ENCODE measurements around the gene CDHR1. TPM values are rescaled to one million over a fixed set of nuclear protein-coding genes. Genes with fewer than 3 reads are reported as not detected.

The CDHR1 gene
- total and polyA plus RNA-seq, 10 of the 15 experiments (the other 5 are each of a cell fraction or from before 2014, with no cell fraction given) = 0.17 to 3.0 (median 0.34) TPM

GRCh38 chr10:84205853-84206525 is 11.7 kb downstream of the CDHR1 start:
- in situ Hi-C loops (cut with MboI) (loop anchor here (10.0 kb wide), 1 partner anchor 61 kb away; no protein-coding TSS in a partner anchor), intact Hi-C loops (cut with micrococcal nuclease; ENCODE audit: unreplicated experiment) (loop anchor here (1.0 to 5.0 kb wide), 4 partner anchors 45 to 319 kb away; no protein-coding TSS in a partner anchor)
- SMC1A ChIA-PET (ENCODE audit: uncharacterized antibody, unreplicated experiment) = interaction anchor here (1.0 to 15.0 kb wide), 11 partner anchors 9 to 67 kb away, joined by 3 to 155 read pairs (median 5); partner anchors contain the start of gene GPR15LG
- 31% methylated on average over 6 of the region's 6 CpGs for WGBS (ENCODE audit: insufficient coverage, insufficient replicate concordance, low lambda C conversion rate, missing lambda C conversion rate)
- Histone ChIP-seq H3K9me3 (replicated peaks; ENCODE audit: control insufficient read depth, insufficient read depth, low read length) (no peaks in the 10 kb centered on the region), H3K4me3 (no peak overlapping the region), H4K20me1 (ENCODE audit: control insufficient read depth, insufficient read depth) (no peaks in the 10 kb centered on the region), H3K9ac (ENCODE audit: control insufficient read depth, insufficient read depth, low read length) (no peak overlapping the region), H3K27me3 (replicated peaks in 1 of 2; ENCODE audit: control insufficient read depth in 2 of 2, insufficient read depth in 2 of 2, low read length in 1 of 2) (peaks cover 0 to 7% of the 10 kb centered on the region in 2 experiments), H3K4me1 (ENCODE audit: control insufficient read depth, insufficient read depth, low read length) (no peaks in the 10 kb centered on the region), H2AFZ (ENCODE audit: control insufficient read depth, low read depth, low read length) (no peak overlapping the region), H3K27ac (ENCODE audit: control insufficient read depth, insufficient read depth) (no peak overlapping the region), H3K36me3 (ENCODE audit: control insufficient read depth in 2 of 2, insufficient read depth in 2 of 2, low read length in 1 of 2) (no peaks in the 10 kb centered on the region), H3K79me2 (ENCODE audit: control insufficient read depth, insufficient read depth, low read length) (no peaks in the 10 kb centered on the region), H3K4me2 (ENCODE audit: control insufficient read depth, insufficient read depth) (no peak overlapping the region)
- no TSS peak for BruUV-seq (replicated peaks)
- no peak for TF ChIP-seq YY1 (IDR thresholded peaks at IDR 0.05; ENCODE audit: low read depth, low read length)
- no peak for TF ChIP-seq ZSCAN29 (IDR thresholded peaks at IDR 0.05)
- TF ChIP-seq NR2F1 (conservative IDR thresholded peaks at IDR 0.05) = no peak
- TF ChIP-seq POU2F2 (IDR thresholded peaks at IDR 0.05; ENCODE audit: borderline replicate concordance, low read depth, low read length) = no peak
- no peak for TF ChIP-seq KAT2A (conservative IDR thresholded peaks at IDR 0.05; ENCODE audit: control insufficient read depth, low read depth, low read length)
- TF ChIP-seq NFYB (IDR thresholded peaks at IDR 0.05; ENCODE audit: insufficient read depth, low read depth, low read length) = no peak
- no peak for TF ChIP-seq HSF1 (IDR thresholded peaks at IDR 0.05; ENCODE audit: low read depth, low read length)
- no peak for TF ChIP-seq RCOR1 (conservative IDR thresholded peaks at IDR 0.05; ENCODE audit: low read depth, low read length)
- TF ChIP-seq BCL3 (IDR thresholded peaks at IDR 0.05; ENCODE audit: borderline replicate concordance, insufficient read depth, low read depth, low read length, poor library complexity, severe bottlenecking) = no peak
- TF ChIP-seq SIX5 (IDR thresholded peaks at IDR 0.05; ENCODE audit: low read depth, low read length, severe bottlenecking) = no peak
- no peak for TF ChIP-seq NR2C2 (IDR thresholded peaks at IDR 0.05; ENCODE audit: borderline replicate concordance, control insufficient read depth, insufficient read length, low read depth)
- TF ChIP-seq STAT3 (IDR thresholded peaks at IDR 0.05; ENCODE audit: low read depth, low read length) = no peak
- TF ChIP-seq IKZF2 (IDR thresholded peaks at IDR 0.05) = no peak
- no peak for TF ChIP-seq PAX8 (IDR thresholded peaks at IDR 0.05)
- no peak for TF ChIP-seq MYC (IDR thresholded peaks at IDR 0.05; ENCODE audit: insufficient read depth, insufficient read length, insufficient replicate concordance, low read length, severe bottlenecking)
- no peak for TF ChIP-seq ZBTB11 (CRISPR knock-in tag; IDR thresholded peaks at IDR 0.05)
- DNase-seq (ENCODE audit: low read depth, low spot score) = no peak
- RAD21 ChIA-PET (ENCODE audit: unreplicated experiment) = interaction anchor here (0.7 to 2.7 kb wide), 6 partner anchors 45 to 67 kb away, joined by 3 to 9 read pairs (median 8); partner anchors contain the start of gene GHITM
- POLR2A ChIA-PET = no interaction called here
- CTCF ChIA-PET = interaction anchor here (0.8 to 28.3 kb wide), 15 partner anchors 9 to 179 kb away, joined by 3 to 788 read pairs (median 4); partner anchors contain the start of genes CDHR1, GHITM and GPR15LG
- no peak for ATAC-seq
- FAIRE-seq = no peak
